Measurements from ENCODE around the gene RIMOC1.
A peak's percentile ranks its signal among the peaks of the same experiment; 100 is the strongest.

The RIMOC1 gene

DNA sequence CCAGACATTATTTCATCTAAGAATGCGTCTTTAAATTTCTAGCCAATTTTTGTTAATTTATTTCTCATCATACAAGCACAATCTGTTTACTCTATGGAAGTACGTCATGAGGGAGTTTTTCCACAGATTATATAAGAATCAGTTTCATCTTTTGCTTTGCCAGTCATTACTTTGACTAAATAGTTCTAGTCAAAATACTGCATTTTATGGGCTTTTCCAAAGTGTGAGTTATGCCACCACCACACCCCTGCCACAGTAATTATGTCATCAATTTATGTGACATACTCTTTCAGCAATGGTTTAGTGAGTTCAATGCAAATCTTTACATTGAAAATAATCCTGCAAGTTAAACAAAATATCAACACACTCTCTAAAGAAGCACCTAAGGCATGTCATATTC lies 2.0 kb downstream of the RIMOC1 start:
- in situ Hi-C loops (cut with HindIII; ENCODE audit: low sequenced_read_pairs), result no loop called here
- no peak for DNase-seq (ENCODE audit: low read depth, low spot score)
- no peak overlapping the region for H3K4me3 ChIP-seq (ENCODE audit: low read depth, low read length)
- no peak for TF ChIP-seq CTCF (IDR thresholded peaks at IDR 0.05; ENCODE audit: low read depth, low read length)

DNA sequence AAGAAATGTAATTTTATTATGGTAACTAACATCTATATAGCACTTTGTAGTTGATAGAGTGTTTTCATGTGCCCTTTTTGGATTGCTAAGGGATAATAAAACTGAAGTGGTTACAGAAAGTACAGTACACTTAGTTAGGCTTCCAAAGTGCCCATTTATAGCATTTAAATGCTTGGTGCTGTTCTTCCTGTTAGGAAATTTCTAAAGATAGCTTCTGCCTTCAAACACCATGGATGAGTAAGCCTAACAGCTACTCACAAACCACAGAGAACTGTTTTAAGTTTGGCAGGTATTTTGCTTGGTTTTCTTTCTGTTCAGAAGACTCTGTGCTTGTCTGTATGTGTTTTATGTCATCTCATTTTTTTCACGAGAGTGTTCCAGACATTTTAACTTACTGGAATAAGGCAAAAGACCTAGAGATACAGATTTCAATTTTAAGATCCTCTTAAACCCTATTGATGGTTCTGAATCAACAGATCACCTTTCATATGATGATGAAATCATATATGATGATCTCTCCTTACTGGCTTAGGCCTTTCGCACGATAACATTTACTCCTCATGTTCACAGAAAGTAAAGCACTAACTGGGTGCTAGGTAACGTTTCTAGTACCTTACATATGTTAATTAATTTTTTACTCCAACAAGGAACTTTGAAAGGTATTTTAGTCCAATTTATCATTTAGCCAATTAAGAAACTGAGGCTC lies 4.4 kb downstream of the RIMOC1 start:
- in situ Hi-C loops (cut with HindIII; ENCODE audit: low sequenced_read_pairs), result no loop called here
- H3K4me3 ChIP-seq (ENCODE audit: low read depth, low read length), result no peak overlapping the region
- DNase-seq (ENCODE audit: low read depth, low spot score), result peak; percentile 77
- TF ChIP-seq CTCF (IDR thresholded peaks at IDR 0.05; ENCODE audit: low read depth, low read length), result no peak

DNA sequence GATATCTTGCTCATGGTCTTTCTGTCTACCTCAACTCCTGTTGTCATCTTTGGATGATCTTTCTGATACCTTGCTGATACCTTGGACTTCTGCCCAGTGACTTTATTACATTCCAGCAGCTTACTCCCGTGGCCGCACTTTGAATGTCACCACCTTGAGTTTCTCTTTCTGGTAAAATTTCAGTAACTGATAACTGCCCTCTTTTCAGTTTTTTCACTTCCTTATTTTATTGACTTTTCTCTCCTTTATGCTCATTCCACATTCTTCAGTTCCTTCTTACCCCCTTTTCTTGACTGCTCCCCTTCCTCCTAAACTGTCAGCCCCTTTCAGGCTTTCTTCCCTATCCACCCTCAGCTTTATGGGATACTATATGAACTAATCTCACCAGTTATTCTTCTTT lies 14.0 kb downstream of the RIMOC1 start:
- no peak for TF ChIP-seq CTCF (IDR thresholded peaks at IDR 0.05; ENCODE audit: low read depth, low read length)
- no peak for DNase-seq (ENCODE audit: low read depth, low spot score)
- no peak overlapping the region for H3K4me3 ChIP-seq (ENCODE audit: low read depth, low read length)
- in situ Hi-C loops (cut with HindIII; ENCODE audit: low sequenced_read_pairs), result no loop called here

- peak; percentile 20 for DNase-seq (ENCODE audit: low read depth, low spot score)
- no peak for TF ChIP-seq CTCF (IDR thresholded peaks at IDR 0.05; ENCODE audit: low read depth, low read length)
- in situ Hi-C loops (cut with HindIII; ENCODE audit: low sequenced_read_pairs), result no loop called here
- H3K4me3 ChIP-seq (ENCODE audit: low read depth, low read length), result no peak overlapping the region
Measured at GRCh38 chr5:41921166-41921565, 17.0 kb downstream of the RIMOC1 start.

GRCh38 chr5:41921874-41922273 lies 17.7 kb downstream of the RIMOC1 start:
- H3K4me3 ChIP-seq (ENCODE audit: low read depth, low read length), result no peak overlapping the region
- no peak for TF ChIP-seq CTCF (IDR thresholded peaks at IDR 0.05; ENCODE audit: low read depth, low read length)
- in situ Hi-C loops (cut with HindIII; ENCODE audit: low sequenced_read_pairs), result no loop called here
- peak; percentile 61 for DNase-seq (ENCODE audit: low read depth, low spot score)

- no peak for TF ChIP-seq CTCF (IDR thresholded peaks at IDR 0.05; ENCODE audit: low read depth, low read length)
- peak overlapping the region; percentile 57 for H3K4me3 ChIP-seq (ENCODE audit: low read depth, low read length)
- in situ Hi-C loops (cut with HindIII; ENCODE audit: low sequenced_read_pairs), result no loop called here
- DNase-seq (ENCODE audit: low read depth, low spot score), result no peak
Measured at GRCh38 chr5:41924526-41924871, 20.4 kb downstream of the RIMOC1 start.

Measured in astrocyte of the spinal cord (primary cell).